WTC11 (cell line): ENCODE data around the gene STIM2.

Source experiments
- CBFB ChIP-seq: sonication (generic); formaldehyde crosslinking; IDR thresholded peaks from 2 replicates; pipeline ENCODE4 v1.8.1; 2022; ENCODE audit warnings: mild to moderate bottlenecking, low read depth, missing genetic modification reagents
- CTCF ChIP-seq: fragments of 200-600 bp; IDR thresholded peaks from 2 replicates; pipeline ENCODE4 v1.8.0; 2022; ENCODE audit warnings: antibody characterized with exemption
- PRDM15 ChIP-seq: sonication (generic); formaldehyde crosslinking; IDR thresholded peaks from 2 replicates; pipeline ENCODE4 v1.8.0; 2022; ENCODE audit warnings: missing genetic modification reagents
- TEAD4 ChIP-seq: sonication (generic); formaldehyde crosslinking; IDR thresholded peaks from 2 replicates; pipeline ENCODE4 v1.8.0; 2022; ENCODE audit warnings: mild to moderate bottlenecking, missing genetic modification reagents
- ZNF121 ChIP-seq: sonication (generic); formaldehyde crosslinking; IDR thresholded peaks from 2 replicates; pipeline ENCODE4 v1.8.0; 2023; ENCODE audit warnings: missing genetic modification reagents

GRCh38 chr4:26937567-26937966, 76.9 kb downstream of the STIM2 start:
- TF ChIP-seq ZNF121 (CRISPR knock-in tag) (no peak), CTCF (no peak), PRDM15 (no peak), TEAD4 (CRISPR knock-in tag) (no peak), CBFB (CRISPR knock-in tag) (no peak)
